ENCODE data around the gene HIVEP2.

HIVEP2 gene

GRCh38 chr6:142909686-142910085 is 35.3 kb downstream of the HIVEP2 start:
- Histone ChIP-seq H3K27ac (no peak overlapping the region), H3K4me1 (ENCODE audit: control insufficient read depth in 1 of 2, insufficient read depth in 1 of 2, low read depth in 1 of 2, low read length in 1 of 2) (no peaks in the 10 kb centered on the region), H3K9me3 (no peaks in the 10 kb centered on the region), H3K4me3 (ENCODE audit: low read depth in 1 of 2, low read length in 1 of 2) (no peak overlapping the region), H3K36me3 (no peaks in the 10 kb centered on the region), H3K27me3 (no peaks in the 10 kb centered on the region)
- TF ChIP-seq CTCF (IDR thresholded peaks at IDR 0.05): no peak

GRCh38 chr6:142908235-142908634 is 36.7 kb downstream of the HIVEP2 start:
- Histone ChIP-seq H3K4me1 (ENCODE audit: control insufficient read depth in 1 of 2, insufficient read depth in 1 of 2, low read depth in 1 of 2, low read length in 1 of 2) (no peaks in the 10 kb centered on the region), H3K4me3 (ENCODE audit: low read depth in 1 of 2, low read length in 1 of 2) (no peak overlapping the region), H3K27me3 (no peaks in the 10 kb centered on the region), H3K9me3 (no peaks in the 10 kb centered on the region), H3K36me3 (no peaks in the 10 kb centered on the region), H3K27ac (no peak overlapping the region)
- no peak for TF ChIP-seq CTCF (IDR thresholded peaks at IDR 0.05)

DNA sequence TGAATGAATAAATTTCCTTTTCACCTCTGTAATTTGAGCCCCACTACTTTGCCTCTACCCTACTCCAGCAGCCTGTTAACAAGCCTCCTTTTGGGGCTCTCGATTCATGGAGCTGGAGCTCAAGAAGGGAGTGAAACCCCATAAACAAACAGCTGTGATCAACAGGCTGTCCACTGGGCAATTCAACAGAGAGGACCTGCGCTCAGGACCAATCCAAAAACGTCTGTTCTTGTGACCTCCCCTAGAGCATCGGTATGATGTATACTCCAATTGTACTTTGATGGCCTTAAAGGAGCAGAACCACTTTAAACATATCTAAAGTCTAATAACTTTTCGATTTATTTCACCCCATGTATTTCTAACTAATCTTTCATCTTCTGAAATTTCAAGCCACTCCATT is 37.4 kb downstream of the HIVEP2 start:
- TF ChIP-seq CTCF (IDR thresholded peaks at IDR 0.05): no peak
- Histone ChIP-seq H3K27me3 (no peaks in the 10 kb centered on the region), H3K4me3 (ENCODE audit: low read depth in 1 of 2, low read length in 1 of 2) (no peak overlapping the region), H3K9me3 (no peaks in the 10 kb centered on the region), H3K36me3 (no peaks in the 10 kb centered on the region), H3K4me1 (ENCODE audit: control insufficient read depth in 1 of 2, insufficient read depth in 1 of 2, low read depth in 1 of 2, low read length in 1 of 2) (peaks cover 0 to 5% of the 10 kb centered on the region in 2 experiments), H3K27ac (no peak overlapping the region)

- H3K36me3 ChIP-seq: no peaks in the 10 kb centered on the region
- no peak overlapping the region for H3K27ac ChIP-seq
Observed at GRCh38 chr6:142906945-142907470, 38.0 kb downstream of the HIVEP2 start.

GRCh38 chr6:142903812-142904211 is 41.2 kb downstream of the HIVEP2 start:
- no peak overlapping the region for H3K27ac ChIP-seq
- H3K4me1 ChIP-seq (ENCODE audit: control insufficient read depth in 1 of 2, insufficient read depth in 1 of 2, low read depth in 1 of 2, low read length in 1 of 2): peaks cover 0 to 7% of the 10 kb centered on the region in 2 experiments
- TF ChIP-seq CTCF (IDR thresholded peaks at IDR 0.05): no peak
- H3K36me3 ChIP-seq: no peaks in the 10 kb centered on the region
- no peaks in the 10 kb centered on the region for H3K9me3 ChIP-seq
- no peaks in the 10 kb centered on the region for H3K27me3 ChIP-seq
- H3K4me3 ChIP-seq (ENCODE audit: low read depth in 1 of 2, low read length in 1 of 2): no peak overlapping the region

More at GRCh38 chr6:142906945-142907470, 38.0 kb downstream of the HIVEP2 start:
- peaks cover 0 to 7% of the 10 kb centered on the region in 2 experiments for H3K4me1 ChIP-seq (ENCODE audit: control insufficient read depth in 1 of 2, insufficient read depth in 1 of 2, low read depth in 1 of 2, low read length in 1 of 2)
- TF ChIP-seq CTCF (IDR thresholded peaks at IDR 0.05): no peak
- no peaks in the 10 kb centered on the region for H3K27me3 ChIP-seq
- no peak overlapping the region for H3K4me3 ChIP-seq (ENCODE audit: low read depth in 1 of 2, low read length in 1 of 2)
- no peaks in the 10 kb centered on the region for H3K9me3 ChIP-seq

- H3K4me1 ChIP-seq (ENCODE audit: control insufficient read depth in 1 of 2, insufficient read depth in 1 of 2, low read depth in 1 of 2, low read length in 1 of 2): peaks cover 0 to 7% of the 10 kb centered on the region in 2 experiments
- H3K4me3 ChIP-seq (ENCODE audit: low read depth in 1 of 2, low read length in 1 of 2): no peak overlapping the region
- H3K27me3 ChIP-seq: no peaks in the 10 kb centered on the region
- H3K27ac ChIP-seq: no peak overlapping the region
- H3K9me3 ChIP-seq: no peaks in the 10 kb centered on the region
- TF ChIP-seq CTCF (IDR thresholded peaks at IDR 0.05): no peak
- H3K36me3 ChIP-seq: no peaks in the 10 kb centered on the region
Observed at GRCh38 chr6:142902636-142903053, 42.3 kb downstream of the HIVEP2 start.
